ENCODE data around the gene DUSP7.

DNA sequence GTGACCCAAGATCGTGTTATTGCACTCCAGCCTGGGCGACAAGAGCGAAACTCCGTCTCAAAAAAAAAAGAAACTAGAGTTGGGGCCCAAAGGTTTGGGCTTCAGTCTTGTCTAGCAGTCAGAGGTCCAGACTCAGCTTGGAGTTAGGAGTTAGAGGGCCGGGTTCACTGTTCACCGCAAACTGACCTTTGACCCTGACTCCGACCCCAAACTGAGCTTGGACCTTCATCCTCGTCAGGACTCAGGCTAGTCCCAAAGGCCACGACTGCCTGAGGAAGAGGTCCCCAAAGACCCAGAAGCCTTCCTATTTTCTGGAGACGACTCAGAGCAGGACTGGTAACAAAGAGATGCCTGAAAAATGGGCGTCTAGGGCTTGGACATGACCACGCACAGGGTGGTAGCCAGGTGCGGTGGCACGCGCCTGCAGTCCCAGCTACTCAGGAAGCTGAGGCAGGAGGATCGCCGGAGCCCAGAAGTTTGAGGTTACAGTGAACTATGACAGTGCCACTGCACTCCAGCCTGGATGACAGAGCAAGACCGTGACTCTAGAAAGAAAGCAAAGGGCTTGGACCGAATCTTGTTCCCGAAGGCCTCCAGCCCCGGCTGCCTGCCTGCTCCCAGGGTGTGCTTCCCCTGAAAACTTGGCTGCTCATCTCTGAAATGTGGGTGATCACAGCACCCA lies 37.9 kb downstream of the DUSP7 start:
- TF ChIP-seq CTCF (IDR thresholded peaks at IDR 0.05; ENCODE audit: low read depth, low read length, poor library complexity, severe bottlenecking) (no peak), EZH2phosphoT487 (IDR thresholded peaks at IDR 0.05; ENCODE audit: borderline replicate concordance, low read length) (no peak)
